ENCODE data around the gene RAB28. TPM values are rescaled to one million over a fixed set of nuclear protein-coding genes. Genes with fewer than 3 reads are reported as not detected.

The RAB28 gene
- total RNA-seq, 1 experiment from 2014 or later: 17.2 TPM

- DNase-seq (ENCODE audit: extremely low read depth, low read depth): no peak
Measured at GRCh38 chr4:13327991-13328390, 156.1 kb downstream of the RAB28 start.

GRCh38 chr4:13325744-13326143, 158.4 kb downstream of the RAB28 start:
- no peak for DNase-seq (ENCODE audit: extremely low read depth, low read depth)

GRCh38 chr4:13323921-13324320, 160.2 kb downstream of the RAB28 start:
- no peak for DNase-seq (ENCODE audit: extremely low read depth, low read depth)

- DNase-seq (ENCODE audit: extremely low read depth, low read depth): no peak
Measured at GRCh38 chr4:13322681-13323101, 161.4 kb downstream of the RAB28 start.

Other genes starting within 250 kb of the RAB28 start
- gene NKX3-2, start 60.2 kb upstream of the RAB28 start, total RNA-seq (2014; rRNA removed; shearing (Covaris generic)): 0.12 and 0.38 TPM in 2 replicates
- gene BOD1L1, start 143.4 kb upstream of the RAB28 start, total RNA-seq (2014; rRNA removed; shearing (Covaris generic)): 12.3 and 14.3 TPM in 2 replicates